Type B pancreatic cell (in vitro differentiated cells): ENCODE results near the gene MYO5B. TPM values are rescaled to one million over a fixed set of nuclear protein-coding genes. Genes with fewer than 3 reads are reported as not detected.

Source experiments
- DNase-seq: peaks from one replicate; pipeline ENCODE4 v3.0.0; 2021; ENCODE audit warnings: mixed read lengths; ENCODE audit not compliant: unreplicated experiment; ENCODE audit errors: extremely low spot score
- H3K27ac Mint-ChIP-seq: 2 replicates; pipeline ENCODE4 v1.8.0; 2021; ENCODE audit warnings: mild to moderate bottlenecking, mixed read lengths
- H3K27me3 Mint-ChIP-seq: 2 replicates; pipeline ENCODE4 v1.8.0; 2021; ENCODE audit warnings: mixed read lengths
- H3K36me3 Mint-ChIP-seq: 2 replicates; pipeline ENCODE4 v1.8.0; 2021; ENCODE audit warnings: mixed read lengths
- H3K4me1 Mint-ChIP-seq: one replicate; pipeline ENCODE4 v1.8.0; 2021; ENCODE audit warnings: mixed read lengths; ENCODE audit not compliant: unreplicated experiment
- H3K4me3 Mint-ChIP-seq: 2 replicates; pipeline ENCODE4 v1.8.0; 2021; ENCODE audit warnings: mild to moderate bottlenecking, mixed read lengths
- H3K9me3 Mint-ChIP-seq: 2 replicates; pipeline ENCODE4 v1.8.0; 2021; ENCODE audit warnings: mixed read lengths
- CTCF ChIP-seq: fragments of 200-600 bp; sonication (generic); conservative IDR thresholded peaks from 2 replicates; pipeline ENCODE4 v1.5.0; 2021; ENCODE audit warnings: antibody characterized with exemption, mild to moderate bottlenecking
- total RNA-seq: library from RNA; stranded (reverse); gene quantifications from 2 replicates; pipeline ENCODE4 v1.2.1, GENCODE V29; 2021; ENCODE audit warnings: low replicate concordance

The MYO5B gene
- total RNA-seq, 1 donor from 2014 or later: 51.7 TPM

- Mint-ChIP-seq H3K4me3 (no peak overlapping the region), H3K36me3 (peaks cover 20% of the 10 kb centered on the region), H3K27me3 (peaks cover 3% of the 10 kb centered on the region), H3K27ac (no peak overlapping the region), H3K4me1 (no peaks in the 10 kb centered on the region), H3K9me3 (no peaks in the 10 kb centered on the region)
- TF ChIP-seq CTCF: no peak
- no peak for DNase-seq
These were observed 190.9 kb downstream of the MYO5B start for GRCh38 chr18:50004013-50004412.

GRCh38 chr18:50002781-50003180 lies 192.2 kb downstream of the MYO5B start:
- Mint-ChIP-seq H3K9me3 (no peaks in the 10 kb centered on the region), H3K4me3 (no peak overlapping the region), H3K27me3 (peaks cover 3% of the 10 kb centered on the region), H3K4me1 (no peaks in the 10 kb centered on the region), H3K36me3 (peaks cover 23% of the 10 kb centered on the region), H3K27ac (no peak overlapping the region)
- TF ChIP-seq CTCF: no peak
- DNase-seq: no peak

GRCh38 chr18:50000227-50000626 lies 194.7 kb downstream of the MYO5B start:
- Mint-ChIP-seq H3K27ac (no peak overlapping the region), H3K9me3 (no peaks in the 10 kb centered on the region), H3K4me1 (peaks cover 3% of the 10 kb centered on the region), H3K4me3 (no peak overlapping the region), H3K36me3 (peaks cover 28% of the 10 kb centered on the region), H3K27me3 (peaks cover 3% of the 10 kb centered on the region)
- no peak for TF ChIP-seq CTCF
- DNase-seq: no peak

GRCh38 chr18:49999128-49999527 lies 195.8 kb downstream of the MYO5B start:
- Mint-ChIP-seq H3K27me3 (peaks cover 3% of the 10 kb centered on the region), H3K27ac (no peak overlapping the region), H3K4me1 (peaks cover 3% of the 10 kb centered on the region), H3K4me3 (no peak overlapping the region), H3K36me3 (peaks cover 28% of the 10 kb centered on the region), H3K9me3 (no peaks in the 10 kb centered on the region)
- TF ChIP-seq CTCF: no peak
- DNase-seq: no peak

- no peak for DNase-seq
- H3K27me3 Mint-ChIP-seq: no peaks in the 10 kb centered on the region
- TF ChIP-seq CTCF: no peak
These were observed 197.4 kb downstream of the MYO5B start for GRCh38 chr18:49997558-49997957.

GRCh38 chr18:49994410-49994809 lies 200.5 kb downstream of the MYO5B start:
- H3K4me3 Mint-ChIP-seq: no peak overlapping the region
- H3K9me3 Mint-ChIP-seq: no peaks in the 10 kb centered on the region
- no peak overlapping the region for H3K27ac Mint-ChIP-seq
- no peaks in the 10 kb centered on the region for H3K27me3 Mint-ChIP-seq
- H3K36me3 Mint-ChIP-seq: peaks cover 16% of the 10 kb centered on the region
- no peak for DNase-seq
- TF ChIP-seq CTCF: no peak
- peaks cover 3% of the 10 kb centered on the region for H3K4me1 Mint-ChIP-seq

More at GRCh38 chr18:49997558-49997957, 197.4 kb downstream of the MYO5B start:
- H3K27ac Mint-ChIP-seq: no peak overlapping the region
- H3K4me1 Mint-ChIP-seq: peaks cover 3% of the 10 kb centered on the region
- no peak overlapping the region for H3K4me3 Mint-ChIP-seq
- H3K36me3 Mint-ChIP-seq: peaks cover 21% of the 10 kb centered on the region
- H3K9me3 Mint-ChIP-seq: no peaks in the 10 kb centered on the region
